Stimulated activated CD8-positive, alpha-beta memory T cell treated with anti-CD3 and anti-CD28 coated beads, Interleukin-4, amount 100 ng/mL, for 24 hours (primary cell): Measurements from ENCODE around the gene PGBD4.
"Not testable (repeated sequence)": the region's sequence is repeated elsewhere in the genome, so short reads cannot be mapped to it uniquely, and the experiment has no call there.

Experiments used
- DNase-seq: peaks from one replicate; pipeline ENCODE4 v3.0.0-alpha.2; 2020; ENCODE audit warnings: low read depth

The PGBD4 gene

DNA sequence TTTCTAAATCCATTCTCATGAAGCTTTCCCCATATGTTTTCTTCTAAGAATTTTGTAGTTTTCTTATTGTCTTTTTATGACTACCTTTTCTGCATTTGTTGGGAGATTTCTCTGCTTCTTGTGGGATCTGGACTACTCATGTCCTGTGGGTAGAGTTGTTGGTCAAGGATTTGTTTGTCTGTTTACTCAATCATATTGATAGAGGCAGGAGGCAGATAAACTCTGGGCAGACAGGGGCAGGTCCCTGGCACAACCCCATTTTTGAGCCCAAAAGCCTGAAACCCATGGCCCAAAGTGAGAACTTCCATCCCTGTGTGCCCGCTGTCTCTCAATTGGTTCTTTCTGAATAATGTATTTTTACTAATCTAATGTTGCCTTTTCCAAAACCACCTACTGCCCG is 12.3 kb downstream of the PGBD4 start:
- DNase-seq = no peak

DNA sequence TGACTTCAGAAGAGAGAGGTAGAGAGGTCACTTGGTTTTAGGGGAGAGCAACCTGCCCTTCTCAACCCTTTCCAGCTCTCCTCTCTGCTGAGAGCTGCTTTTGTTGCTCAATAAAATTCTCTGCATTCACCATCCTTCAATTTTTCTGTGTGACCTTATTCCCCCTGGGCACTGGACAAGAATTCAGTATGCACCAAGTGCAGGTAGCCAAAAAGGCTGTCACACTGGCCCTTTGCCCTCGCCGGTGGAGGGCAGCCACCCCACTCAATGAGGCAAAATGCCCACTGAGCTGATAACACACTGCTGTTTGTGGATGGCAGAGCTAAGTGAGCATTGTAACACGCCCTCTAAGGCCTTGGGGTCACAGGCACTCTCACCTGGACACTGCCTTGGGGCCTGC is 12.9 kb downstream of the PGBD4 start:
- DNase-seq = no peak

DNA sequence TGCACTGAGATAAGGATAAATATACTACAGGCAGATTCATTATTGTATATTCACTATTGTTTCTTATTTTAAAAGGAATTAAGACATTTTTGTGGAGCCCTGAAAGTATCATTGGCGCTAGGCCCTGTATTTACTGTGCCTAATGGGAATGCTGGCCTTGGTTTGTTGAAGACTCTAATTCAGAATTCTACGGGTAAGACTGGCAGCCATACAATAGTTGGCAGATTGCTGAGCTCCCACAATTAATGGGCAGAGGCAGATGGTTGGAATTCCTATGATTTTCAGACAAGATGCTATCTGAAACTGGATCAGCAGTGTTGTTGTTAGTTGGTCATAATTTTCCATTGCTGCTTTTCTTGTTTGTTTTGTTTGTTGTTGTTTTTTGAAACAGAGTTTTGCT is 14.7 kb downstream of the PGBD4 start:
- no peak for DNase-seq

DNA sequence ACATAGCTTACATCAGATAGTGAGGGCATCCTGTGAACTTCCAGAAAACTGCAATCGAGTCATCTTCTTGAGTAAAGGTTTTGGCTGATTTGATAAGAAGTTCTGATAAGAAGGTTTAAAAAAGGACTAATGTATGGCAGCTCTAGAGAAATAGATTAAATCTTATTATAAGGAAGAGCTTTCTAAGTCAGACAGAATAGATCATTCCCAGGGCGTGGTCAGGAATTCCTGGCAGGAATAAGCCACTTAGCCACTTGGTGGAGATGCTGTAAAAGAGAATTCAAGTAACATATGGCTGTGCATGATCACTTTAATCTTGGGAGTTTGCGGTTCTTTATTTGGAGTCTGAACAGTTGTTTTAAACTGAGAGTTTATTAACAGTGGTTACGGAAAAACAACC is 17.4 kb downstream of the PGBD4 start:
- no peak for DNase-seq

DNA sequence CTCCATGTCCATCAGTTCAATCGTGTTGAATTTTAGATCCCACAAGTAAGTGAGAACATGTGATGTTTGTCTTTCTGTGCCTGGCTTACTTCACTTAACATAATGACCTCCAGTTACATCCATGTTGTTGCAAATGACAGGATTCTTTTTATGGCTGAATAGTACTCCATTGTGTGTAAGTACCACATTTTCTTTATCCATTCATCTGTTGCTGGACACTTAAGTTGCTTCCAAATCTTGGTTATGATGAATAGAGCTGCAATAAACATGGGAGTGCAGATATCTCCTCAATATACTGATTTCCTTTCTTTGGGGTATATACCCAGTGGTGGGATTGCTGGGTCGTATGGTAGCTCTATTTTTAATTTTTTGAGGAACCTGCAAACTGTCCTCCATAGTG is 18.5 kb downstream of the PGBD4 start:
- not testable (repeated sequence) for DNase-seq

DNA sequence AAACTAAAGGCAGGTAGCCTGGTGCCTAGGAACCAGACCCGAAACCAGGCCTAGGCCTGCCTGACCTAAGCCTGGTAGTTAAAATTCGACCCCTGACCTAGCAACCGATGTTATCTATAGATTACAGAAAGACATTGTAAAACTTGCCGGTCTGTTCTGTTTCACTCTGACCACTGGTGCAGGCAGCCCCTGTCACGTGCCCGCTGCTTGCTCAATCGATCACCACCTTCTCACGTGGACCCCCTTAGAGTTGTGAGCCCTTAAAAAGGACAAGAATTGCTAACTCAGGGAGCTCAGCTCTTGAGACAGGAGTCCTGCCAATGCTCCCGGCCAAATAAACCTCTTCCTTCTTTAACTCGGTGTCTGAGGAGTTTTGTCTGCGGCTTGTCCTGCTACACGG is 19.9 kb downstream of the PGBD4 start:
- DNase-seq = not testable (repeated sequence)

DNA sequence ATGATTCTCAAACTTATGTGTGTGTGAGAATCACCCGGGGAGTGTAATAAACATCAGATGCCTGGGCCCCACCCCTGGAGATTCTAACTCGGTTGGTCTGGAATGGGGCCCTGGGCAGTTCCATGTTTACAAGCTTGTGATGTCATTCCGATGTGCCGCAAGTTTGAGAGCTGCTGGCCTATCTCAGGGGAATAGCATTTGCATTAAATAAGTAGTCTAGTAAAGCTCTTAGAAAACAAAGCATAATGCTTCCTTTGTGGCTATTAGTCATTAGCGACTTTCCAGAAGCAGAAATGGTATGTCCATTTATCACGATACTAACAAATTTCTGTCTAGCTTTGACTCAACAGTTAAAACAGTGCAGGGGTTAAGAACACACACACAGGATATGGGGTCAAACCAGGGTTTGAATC is 20.9 kb downstream of the PGBD4 start:
- DNase-seq = no peak

DNA sequence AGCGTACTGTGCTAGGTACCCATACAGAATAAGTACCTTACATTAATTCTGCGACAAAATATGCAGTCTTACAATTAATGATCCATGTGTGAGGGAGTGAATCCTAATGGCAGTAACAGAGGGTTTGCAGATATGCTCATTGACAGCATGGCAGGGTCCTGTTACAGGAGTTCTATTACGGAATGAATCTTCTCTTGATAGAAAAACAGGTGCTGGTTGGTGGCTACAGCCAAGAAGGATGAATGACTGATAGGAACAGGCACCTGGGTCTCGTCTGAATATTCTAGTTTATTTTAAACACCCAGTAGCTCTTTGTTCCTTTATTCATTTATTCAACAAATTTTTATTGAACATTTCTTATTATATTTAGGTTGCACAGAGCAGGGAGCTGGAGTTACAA is 22.8 kb downstream of the PGBD4 start:
- no peak for DNase-seq

DNA sequence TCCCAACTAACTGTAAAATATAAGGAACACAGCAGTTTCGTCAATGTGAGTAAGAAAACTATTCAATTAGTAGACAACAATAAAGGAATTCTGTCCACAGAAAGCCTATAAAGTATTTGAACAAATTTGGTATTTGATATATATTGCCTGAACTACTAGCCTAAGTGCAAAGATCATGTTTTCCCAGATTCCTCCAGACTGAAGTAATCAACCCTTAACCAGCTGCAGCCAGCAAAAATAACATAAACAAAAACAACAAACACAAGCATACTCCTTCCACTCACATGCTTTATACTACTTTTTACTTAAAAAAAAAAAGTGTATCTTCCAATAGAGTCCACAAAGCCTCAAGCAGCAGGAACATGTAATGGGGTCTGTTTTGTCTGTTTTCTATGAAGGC is 24.1 kb downstream of the PGBD4 start:
- no peak for DNase-seq

DNA sequence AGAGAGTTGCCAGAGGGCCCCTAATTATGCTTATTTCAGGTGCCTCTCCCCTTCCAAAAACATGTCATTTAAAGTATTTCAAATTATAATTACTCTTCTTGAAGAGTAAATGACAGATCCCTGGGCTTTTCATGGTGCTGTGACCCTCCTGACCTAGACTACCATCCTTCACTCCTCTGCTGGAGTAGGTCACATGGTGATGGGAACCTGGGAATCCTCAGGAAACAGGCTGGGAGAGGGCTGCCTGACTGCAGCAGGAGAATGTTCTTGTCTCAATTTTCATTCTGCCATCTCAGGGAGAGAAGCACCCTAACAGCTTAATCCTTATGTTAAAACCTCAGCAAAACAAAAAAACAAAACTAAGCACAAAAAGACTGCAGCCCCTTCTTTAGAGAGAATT is 24.6 kb downstream of the PGBD4 start:
- DNase-seq = no peak

DNA sequence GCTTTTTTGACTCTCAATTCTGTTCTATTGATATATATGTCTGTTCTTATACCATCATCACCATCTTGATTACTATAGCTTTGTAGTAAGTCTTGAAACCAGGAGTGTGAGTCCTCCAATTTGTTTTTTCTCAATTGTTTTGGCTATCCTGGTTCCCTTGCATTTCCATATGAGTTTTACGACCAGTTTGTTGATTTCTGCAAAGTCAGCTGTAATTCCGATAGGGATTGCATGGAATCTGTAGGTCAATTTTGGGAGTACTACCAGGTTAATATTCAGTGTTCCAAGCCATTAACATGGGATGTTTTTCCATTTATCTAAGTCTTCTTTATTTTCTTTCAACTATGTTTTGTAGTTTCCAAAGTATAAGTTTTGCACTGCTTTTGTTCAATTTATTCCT is 27.0 kb downstream of the PGBD4 start:
- DNase-seq = no peak

DNA sequence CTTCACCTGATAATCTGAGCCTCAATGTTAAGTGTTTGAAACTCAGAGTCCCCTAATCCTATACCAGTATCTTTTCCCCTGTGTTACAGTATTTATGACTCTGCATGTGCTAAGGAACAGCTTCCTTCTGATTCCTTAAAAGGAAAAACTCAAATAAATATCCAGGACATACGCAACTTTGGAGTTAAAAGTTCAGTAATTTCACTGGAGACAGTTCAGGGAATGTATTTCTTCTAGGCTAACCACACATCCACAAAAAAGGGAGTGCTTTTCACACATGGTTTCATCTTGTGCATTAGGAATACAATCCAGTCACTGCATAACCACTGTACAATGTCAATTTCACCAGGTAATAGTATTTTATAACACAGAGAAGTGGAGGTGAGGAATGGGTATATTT is 31.0 kb downstream of the PGBD4 start:
- DNase-seq = no peak

DNA sequence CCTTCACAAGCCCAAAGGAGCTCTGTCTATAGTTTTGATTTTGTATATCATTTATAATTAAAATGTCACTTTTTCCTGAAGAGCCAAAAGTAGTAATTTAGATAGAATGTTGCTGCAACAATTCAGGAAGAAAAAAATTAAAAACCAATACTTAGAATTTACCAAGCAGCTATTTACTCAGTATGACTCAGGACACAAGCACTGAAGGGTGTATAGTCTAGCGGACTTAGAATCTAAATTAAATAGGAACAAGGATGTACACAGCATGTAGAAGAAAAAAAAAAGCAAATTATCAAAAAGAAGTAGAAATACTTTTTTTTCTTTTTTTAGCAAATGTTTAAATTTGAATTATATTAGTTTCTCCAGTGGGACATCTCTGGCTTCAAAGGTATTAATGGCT is 31.6 kb downstream of the PGBD4 start:
- no peak for DNase-seq

DNA sequence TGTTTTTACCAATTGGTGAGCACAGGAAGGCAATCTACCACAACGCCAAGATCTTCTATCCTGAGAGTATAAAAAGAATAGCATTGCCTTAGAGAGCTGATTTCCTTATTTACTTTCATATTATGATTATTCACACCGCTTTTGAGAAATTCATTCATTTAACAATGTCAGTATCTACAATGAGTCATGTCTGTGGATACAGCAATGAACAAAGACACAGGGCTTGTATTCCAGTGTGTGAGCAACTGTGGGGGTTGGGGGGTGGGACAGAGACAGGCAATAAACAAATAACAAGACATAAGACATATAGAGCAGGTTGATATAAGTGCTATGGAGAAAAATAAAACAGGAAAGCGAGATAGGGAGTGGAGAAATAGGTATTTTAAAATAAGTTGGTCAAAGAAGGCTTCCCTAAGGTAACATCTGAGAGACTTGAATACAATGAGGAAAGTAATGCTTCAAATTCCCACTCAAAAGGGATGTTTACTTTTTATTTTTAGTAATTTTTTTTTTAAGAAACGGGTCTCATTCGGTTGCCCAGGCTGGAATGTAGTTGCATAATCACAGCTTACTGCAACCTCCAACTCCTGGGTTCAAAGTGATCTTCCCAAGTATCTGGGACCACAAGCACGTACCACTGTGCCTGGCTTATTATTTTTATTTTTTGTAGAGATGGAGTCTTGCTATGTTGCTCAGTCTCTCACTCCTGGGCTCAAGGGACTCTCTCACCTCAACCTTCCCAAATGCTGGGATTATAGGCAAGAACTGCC is 45.7 kb downstream of the PGBD4 start:
- DNase-seq = no peak

DNA sequence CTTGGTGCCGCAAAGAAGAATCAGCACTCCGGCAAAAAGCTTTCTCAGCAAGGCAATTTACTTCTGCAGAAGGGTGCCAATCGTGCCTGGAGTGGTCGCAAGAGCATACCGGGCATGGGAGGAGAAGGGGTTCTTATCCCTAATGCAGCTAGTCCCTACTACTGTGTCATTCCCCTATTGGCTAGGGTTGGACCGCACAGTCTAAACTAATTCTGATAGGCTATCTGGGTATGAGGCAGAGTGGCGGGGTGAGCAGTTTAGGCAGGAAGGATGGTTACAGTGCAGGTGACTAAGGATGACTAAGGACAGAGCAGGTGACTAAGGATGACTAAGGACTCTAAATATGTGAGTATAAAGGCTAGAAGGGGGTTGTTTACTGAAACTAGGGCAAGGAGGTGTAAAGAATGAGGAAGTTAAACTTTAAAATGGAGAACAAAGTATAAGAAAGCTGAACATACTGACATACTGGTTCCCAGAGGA is 52.9 kb downstream of the PGBD4 start:
- no peak for DNase-seq

DNA sequence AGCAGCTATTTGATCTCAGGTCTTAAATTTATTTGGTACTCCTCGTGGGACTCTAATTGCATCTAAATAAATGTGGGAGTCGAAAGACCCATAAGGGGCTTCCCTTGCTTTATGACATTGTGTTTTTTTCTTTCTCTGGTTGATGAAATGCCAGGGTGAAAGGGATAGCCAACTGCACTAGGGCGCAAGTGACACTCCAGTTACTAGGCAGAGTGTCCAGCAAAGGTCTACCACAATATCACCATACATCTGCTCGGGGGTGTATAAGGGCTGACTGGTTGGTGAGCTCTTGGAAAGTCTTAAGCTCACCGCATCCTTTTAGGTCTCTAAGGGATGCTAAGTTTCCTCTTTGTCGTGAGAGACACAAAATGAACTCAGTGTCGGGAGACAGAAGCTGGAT is 54.0 kb downstream of the PGBD4 start:
- DNase-seq = no peak
